Bone marrow (tissue), 2 donors: ENCODE measurements around the gene TLE3.

Experiments used
- DNase-seq, 2 donors: peaks; one replicate each; lab custom pipeline; 2025; lab: John Stamatoyannopoulos, UW

TLE3 gene

DNA sequence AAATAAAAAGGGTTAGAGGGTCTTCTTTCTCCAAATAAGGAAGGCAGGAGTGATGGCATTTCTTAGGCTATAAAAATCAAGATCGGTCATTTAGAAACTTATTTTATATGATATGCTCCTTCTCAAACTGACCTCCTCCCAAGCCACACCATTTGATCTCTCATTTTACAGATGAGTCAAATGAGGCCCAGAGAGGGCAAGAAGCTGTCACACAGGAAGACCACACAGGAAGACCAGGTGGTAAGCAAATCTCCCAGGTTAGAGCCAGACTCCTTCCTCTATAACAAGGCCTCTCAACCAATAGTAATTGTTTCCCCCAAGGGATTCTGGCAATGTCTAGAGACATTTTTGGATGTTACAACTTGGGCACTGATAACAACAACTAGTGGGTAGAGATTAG is 13.8 kb downstream of the TLE3 start:
- DNase-seq, result no peak

DNA sequence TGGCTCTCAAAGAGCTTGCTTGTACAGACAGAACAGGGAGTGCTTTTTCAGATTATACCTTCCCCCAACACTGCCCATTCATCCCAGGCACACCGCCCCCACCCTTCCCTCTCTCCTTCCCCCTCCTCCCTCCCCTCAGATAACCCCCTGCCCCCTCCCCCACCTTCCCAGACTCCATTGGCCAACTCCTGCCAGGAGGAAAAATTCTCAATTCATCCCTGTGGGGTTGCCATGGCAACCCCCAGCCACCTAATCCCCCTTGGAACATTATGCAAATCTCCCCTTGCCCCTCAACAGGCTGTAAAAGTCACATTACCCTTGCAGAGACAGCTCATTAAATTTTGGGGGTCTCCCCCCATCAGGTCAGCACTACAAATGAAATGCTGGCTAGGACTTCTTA is 14.3 kb downstream of the TLE3 start:
- no peak for DNase-seq

DNA sequence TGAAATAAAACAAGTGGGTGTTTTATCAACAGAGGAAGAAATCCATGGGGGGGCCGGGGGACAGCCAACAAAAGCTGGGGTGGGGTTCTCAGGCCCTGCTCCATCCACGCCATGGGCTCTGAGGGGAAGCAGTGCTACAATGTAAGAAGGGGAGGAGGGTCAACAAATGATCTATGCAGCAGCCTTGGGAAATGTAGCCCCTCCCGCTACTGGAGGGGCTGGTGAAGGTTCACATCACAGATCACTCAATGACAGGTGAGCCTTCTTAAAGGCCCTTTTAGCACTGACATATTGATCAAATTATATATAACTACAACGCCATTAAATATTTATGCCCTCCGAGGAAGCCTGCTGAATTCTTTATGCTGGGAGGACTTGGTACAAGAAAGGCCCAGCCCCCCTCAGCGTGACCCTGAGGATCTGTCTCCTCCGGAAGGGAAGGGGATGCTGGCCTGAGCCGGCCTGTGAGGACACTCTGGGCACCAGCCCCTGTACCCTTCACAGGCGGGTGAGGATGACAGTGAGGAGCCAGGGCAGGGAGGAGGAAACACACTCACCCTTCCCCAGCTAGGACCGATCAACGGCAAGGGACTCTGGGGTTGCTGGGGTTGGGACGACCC is 15.3 kb downstream of the TLE3 start:
- no peak for DNase-seq

DNA sequence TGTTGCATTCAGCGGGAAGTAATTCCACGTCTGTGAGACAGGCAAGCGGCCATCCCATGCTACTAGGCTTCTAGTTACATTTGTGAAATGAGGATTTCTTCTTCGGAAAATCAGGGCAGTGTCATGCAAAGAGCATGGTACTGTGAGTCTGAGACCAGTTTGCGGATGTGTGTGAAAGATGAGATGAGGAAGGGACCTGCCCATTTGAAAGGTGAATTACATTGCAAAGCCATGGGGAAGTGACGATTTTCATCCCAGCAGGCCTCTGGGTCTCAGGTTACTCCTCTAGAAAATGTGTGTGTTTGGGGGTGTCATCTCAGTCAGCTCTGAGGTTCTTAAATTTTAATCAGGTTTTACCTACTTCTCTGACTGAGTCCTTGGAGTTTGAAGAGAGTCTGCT is 16.1 kb downstream of the TLE3 start:
- DNase-seq, result no peak

DNA sequence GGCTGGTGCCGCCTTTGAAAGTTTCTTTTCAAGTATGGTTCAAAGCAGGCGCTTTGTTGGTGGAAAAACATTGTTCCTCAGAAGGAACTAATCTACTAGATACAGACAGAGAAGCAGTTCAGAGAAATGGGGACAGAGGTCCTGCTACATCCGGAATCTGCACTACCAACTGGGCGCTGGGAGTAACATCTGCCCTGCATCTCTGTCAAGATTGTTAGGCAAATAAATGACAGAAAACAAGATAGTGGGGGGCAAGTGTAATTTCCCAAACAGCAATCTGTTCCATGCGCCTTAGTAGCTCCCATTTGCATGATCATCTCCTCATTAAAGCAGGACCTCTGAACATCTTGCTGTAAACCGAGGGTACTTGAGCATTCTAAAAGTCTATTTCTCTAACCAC is 17.4 kb downstream of the TLE3 start:
- no peak for DNase-seq

DNA sequence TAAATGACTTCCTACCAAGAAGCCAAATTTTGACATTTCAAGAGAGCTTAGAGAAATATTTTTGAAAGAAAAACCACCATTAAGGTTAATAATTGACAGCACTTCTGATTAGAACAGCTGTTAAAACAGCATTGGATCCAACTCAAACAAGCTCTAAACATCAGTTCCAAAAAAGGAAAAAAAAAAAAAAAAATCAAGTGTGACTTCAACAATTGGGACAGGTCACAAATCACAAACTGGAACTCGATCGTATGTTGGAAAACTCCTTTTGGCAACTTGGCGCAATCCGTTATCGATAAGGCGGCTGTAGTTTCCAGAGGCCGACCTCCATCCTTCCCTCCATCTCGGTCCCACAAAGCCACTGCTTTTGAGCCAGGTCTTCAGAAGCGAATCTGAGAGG is 17.8 kb downstream of the TLE3 start:
- no peak for DNase-seq

DNA sequence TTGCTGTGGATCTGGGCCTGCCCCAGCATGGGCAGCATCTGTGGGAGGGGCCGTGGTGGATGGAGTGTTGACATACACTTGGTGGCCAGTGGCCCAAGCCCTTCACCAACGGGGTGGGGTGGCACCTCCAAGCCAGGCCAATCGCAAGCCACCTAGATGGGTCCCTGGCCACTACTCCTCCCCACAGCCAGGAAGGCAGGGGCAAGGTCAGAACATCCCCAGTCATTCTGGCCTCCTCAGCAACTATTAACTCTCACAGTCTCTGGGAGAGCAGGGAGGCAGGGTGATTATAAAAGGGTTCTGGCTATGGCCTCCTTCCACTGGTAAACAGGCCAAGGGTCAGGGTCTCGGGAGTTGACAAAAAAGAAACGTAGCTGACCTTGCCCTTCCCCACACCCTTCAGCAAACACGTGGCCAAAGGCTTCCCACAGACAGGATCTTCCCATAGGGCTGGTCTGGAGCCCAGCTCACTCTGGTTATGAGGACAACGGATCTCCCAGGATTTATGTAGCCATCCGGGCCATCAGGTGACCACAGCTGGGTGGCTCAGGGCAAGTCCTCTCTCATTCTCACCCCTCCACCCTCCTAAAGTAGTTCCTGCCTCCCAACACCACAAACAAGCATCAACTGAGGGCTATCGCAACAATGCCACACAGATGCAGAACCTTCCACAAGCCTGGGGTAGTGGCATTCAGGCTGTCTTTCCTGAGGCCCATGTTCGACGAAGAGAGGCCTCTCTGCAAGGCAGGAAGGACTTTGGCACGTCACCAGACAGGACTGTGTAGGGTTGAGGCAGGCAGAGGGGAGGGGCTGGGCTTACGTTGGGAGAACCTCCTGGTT is 18.9 kb downstream of the TLE3 start:
- DNase-seq, result no peak

DNA sequence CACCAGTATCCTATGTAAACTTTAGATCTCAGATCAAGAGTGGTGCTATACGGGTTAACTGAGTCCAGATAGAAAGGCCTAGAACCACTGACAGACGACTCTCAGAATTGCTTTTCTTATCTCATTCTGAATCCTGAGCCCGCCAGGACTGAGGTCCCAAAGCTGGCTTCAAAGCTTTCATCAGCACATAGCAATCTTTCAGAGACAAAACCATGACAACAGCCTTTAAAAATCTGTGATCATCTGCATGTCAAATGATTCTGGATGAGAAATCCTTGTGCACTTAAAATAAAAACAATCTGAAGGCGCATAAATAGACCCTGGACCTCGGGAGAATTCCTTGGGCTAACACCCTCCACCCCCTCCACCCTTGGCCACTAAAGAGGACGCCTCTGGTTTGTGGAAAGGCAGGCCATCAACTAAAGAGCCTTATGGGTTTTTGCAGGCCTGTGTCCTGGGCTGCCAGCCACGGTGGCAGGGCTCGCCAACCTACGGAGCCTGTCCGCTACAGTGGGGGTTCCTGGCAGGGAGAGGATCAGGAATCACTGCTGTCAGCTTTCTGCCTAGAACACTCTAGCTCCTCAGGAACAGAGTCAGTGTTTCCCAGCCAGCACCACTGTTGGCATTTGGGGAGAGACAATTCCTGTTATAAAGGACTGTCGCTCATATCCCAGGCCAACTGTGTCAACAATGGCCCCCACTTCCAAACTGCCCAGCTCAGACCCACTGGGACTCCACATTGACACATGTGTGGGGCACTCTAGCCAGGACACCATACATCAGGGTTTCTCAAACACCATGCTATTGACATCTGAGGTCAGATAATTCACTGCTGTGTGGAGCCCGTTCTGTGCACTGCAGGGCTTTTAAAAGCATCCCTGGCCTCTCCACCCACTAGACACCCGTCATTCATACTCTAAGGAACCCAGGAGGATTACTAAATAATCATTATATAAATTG is 20.2 kb downstream of the TLE3 start:
- no peak for DNase-seq

DNA sequence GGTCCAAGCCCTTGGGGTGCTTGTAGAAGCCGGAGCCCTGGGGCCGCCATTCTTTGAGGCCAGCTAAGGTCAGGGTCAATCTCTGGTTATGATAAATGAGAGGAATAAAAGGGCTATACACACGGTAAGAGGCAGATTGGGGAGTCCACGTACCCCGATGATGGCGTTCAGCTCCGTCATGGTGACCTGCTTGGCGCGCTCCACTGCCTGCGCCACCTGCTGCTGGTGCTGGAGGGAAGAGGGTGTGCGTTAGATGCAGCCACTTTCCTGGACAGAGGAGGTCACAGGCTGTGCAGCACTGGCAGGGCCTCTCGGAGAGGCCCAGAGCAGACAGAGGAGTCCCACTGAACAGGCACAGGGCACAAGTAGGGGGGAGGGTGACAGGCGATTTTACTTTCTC is 23.3 kb downstream of the TLE3 start:
- no peak for DNase-seq

DNA sequence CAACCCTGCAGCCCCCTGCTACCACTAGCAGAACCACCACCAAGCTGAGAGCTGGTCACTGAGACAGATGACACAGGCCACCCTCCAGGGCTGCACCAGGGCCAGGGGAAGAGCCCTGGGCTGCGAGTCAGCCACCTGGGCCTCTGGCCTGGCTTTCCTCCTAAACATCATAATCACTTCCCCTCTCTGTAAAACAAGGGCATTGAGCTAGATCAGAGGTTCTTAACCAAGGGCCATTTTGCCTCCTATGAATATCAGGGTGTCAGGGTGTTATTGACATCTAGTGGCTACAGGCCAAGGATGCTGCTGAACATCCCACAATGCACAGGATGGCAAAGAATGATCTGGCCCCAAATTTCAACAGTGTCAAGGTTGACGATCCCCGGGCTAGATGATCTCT is 25.2 kb downstream of the TLE3 start:
- no peak for DNase-seq

DNA sequence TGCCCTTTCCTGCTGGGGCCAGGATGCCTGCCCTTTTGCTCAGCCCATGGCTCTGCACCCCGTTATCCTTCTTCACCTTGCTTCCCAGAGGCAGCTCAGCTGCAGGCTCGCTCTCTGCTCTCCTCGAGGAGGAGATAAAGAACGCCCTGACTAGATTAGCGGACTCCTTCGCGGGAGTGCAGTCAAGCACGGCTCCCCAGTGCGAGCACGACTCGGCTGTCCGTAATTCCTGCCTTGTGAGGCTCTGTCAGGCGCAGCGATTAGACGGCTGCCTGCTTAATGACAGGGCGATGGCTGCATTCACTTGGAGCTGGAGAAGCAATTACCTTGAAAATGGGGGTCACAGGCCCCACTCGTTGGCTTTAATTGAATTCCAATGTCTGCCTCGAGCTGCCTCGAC is 25.9 kb downstream of the TLE3 start:
- no peak for DNase-seq

DNA sequence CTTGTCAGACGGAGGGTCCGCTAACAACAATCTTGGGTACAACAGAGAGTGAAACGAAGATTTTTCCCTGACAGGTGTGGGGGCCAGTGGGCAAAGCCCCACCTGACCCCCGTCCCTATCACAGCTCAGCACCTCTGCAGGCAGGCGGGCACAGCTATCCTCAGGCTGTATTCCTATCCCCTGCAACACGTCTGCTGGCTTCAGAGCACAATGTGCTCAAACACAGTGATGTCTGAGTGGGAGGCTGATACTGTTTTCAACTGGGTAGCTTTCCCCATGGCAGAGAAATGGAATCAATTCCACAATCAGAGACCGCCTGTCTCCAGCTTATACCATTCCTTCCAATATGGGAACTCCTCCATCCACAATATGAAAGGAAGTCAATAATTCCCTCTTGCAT is 28.0 kb downstream of the TLE3 start:
- no peak for DNase-seq

DNA sequence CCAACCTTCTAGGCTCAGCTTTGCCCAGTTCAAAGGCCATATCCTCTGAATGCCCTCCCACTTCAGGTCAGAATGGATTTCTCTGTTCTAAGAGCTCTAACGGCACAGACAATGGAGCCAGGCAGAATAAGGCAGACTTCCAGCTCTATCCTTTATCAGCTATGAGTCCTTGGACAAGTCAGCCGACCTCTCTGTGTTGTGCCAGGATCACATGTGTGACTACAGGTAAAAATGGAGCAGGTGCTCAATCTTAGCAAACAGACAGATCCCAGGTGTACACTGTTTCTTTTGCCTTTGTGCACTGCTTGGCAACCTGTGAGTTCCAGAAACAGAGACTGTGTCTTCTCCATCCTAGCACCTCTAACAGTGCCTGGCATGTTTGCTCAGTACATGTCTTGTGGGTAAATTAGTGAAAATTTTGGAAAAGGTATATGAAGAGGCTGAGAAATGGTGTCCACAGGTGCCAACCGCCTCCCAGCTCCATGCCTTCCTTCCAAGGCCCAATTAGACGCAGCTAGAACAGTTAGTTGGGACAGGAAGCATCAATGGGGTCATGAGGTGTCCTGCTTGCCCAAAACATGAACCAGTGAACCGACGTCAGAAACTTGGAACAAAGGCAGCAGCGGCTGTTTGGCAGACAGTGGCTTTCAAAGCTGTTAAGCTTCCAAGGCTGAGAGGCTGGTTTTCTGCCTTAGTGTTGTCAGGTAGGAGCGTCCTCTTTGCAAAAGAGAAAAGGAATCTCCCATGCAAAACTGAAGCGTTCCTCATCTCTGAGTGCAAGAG is 28.7 kb downstream of the TLE3 start:
- DNase-seq, result no peak

DNA sequence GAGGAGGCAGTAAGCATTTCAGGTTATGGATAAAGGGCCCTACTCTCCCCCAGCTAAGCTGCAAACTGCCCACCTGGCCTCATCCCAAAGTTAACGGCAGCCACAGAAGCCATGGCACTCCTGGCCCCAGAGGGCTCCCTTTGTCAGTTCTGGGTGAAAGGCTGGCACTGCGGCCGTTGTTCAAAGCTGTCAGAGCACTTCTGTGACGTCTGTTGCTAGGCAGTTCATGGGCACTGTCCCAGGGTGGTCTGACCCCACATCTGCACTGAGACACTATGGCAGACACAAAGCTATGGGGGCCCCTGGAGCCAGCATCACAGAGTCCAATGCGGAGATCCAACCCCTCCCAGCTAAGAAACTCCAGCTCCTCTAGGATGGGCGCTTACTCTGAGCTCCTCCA is 30.0 kb downstream of the TLE3 start:
- DNase-seq, result no peak

DNA sequence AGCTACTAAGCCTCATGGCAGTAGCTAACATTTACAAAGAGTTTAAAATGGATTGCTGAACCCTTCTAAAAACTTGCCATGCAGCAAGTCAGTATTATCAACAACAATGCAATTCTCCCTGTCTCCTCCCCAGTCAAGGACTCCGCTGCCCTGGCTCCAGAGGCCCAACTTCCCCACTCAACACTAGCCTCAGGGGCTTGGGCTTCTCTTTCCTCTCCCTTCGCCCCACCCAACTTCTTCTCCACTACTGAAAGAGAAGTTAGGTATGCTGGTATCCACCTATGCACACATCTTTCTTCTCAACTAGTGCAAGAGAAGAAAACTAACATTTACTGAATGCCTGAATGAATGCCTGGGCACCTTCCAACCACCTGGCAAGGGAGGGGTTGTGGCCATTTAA is 30.7 kb downstream of the TLE3 start:
- no peak for DNase-seq

DNA sequence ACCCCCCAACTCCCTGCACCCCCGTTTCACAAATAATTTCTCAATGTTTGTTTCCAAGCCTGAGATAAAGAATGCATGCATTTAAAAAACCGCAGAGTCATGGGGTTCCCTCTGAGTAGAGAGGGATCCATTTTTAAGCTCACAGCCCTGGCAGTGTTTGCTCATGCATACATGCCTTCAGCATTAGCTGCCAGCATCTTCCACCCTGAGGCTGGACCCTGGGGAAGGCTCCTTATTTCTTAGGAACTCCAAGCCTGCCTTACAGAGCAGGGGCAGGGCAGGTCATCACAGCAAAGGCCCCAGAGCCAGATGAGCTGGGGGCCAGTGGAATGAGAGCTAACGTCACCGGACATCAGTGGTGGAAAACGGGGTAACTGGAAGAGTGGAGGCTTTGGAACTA is 31.3 kb downstream of the TLE3 start:
- DNase-seq, result no peak

DNA sequence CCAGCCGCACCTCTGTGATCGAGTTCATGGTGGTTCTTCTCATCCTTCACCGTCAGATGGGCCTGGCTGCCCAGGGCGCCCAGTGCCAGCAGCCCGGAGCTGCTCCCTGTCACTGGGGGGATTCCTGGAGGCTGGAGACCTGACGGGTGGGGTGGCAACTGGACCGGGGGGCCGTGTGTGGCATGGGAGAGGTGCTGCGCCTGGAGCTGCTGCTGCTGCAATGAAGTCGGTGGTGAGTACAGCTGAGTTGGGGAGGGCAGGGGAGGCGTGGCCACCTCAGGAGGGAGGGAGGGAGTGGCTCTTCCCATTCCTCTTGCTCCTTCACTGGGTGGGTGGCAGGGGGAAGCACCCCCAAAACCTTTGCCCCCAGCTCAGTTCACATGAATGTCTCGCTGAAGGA is 31.7 kb downstream of the TLE3 start:
- no peak for DNase-seq

DNA sequence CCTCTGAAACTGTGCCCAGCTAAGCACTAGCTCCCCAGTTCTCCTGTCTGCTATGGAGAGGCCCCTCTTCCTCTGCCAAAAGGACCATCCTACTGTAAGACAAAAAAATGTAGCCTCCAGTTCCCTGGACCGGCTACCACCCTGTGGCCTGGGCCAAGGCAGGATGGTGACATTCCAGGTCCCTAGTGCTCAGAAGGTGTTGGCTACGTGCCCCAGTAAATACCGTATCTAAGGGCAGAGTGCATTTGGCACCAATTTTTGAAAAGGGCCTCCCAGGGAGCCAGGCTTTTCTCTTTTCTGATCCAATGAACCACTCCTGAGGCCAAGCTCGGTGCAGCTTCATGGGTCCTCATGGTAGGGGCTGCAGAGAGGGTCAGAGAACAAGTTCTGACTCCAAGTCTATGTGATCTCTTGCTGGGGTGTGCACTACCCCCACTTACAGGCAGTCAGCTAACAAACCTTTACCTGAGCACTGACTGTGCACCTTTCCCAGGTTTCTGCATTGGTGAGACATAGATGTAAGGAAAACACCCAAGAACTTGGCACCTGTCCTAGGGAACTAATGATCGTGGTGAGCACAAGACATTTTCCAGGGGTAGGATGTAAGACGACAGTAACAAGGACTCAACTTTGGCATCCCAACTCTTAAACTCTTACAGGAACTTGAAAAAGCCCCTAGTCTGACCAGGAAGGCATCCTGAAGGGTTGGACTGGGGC is 32.6 kb downstream of the TLE3 start:
- no peak for DNase-seq

DNA sequence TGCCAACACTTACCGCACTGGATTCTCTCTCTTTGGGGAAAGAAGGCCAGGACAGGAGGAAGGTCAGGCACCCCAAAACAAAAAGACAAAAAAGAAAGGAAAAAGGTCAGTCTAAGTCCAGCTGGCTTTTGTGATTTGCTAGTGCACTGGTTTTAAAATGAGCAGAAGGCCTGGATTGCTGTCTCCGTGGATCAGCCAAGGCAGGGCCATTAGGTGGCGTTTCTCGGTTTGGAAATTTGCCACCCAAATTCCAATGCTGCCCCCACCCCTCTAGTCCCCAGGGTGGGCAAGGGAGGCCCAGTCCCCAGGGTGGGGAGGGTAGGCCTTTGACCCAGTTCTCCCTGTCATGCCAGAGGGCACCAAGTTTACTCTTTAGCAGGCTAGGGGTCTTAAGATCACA is 33.3 kb downstream of the TLE3 start:
- DNase-seq, result no peak

DNA sequence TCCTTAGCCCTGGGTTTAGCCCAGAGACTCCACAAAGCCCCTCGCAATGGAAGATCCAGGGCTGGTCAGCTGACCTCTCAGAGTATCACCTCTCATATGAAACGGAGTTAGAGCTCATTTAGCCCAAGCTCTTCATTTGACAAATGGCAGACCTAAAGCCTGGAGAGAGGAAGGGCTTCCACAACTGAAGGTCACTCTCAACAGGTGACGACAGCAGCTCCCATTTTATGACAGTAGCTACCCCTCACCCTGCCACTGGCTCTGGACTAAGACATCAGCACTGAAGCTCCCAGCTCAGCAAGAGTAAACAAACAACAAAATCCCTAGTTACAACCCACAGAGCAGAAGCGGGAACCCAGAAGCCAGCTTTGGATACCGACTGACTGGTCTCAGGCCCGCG is 33.7 kb downstream of the TLE3 start:
- DNase-seq, result no peak

DNA sequence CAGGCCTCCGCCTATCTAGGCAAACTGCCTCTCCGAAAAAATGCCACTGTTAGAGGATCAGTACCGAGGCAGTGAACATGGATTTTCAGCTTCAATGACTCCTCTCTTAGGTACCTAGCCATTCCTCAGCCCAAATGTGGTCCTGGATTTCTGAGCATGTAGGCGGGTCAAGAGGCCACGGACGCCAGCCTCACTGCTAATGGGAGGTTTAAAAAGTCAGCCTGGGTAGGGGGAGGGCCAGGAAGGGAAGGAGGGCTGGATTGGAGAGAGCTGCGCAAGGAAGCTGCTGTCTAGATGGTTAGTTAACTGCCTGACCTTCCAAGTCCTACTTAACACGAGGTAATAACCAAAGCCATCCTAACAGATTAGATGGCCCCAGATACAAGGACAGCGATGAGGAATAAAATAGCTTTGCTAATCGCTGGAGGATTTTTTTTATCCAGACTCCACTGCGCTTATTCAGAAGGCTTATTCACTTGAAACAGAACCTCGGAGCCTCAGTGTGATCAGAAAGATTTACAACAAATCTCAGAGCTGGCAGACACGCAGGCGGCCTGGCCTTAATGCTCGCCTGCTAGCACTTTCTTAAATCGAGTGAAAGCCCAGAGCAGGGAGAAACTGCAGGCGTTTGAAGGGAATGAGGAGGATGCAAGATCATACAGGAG is 34.3 kb downstream of the TLE3 start:
- no peak for DNase-seq
